Osteocyte (in vitro differentiated cells): ENCODE results near the gene GRM4. TPM values are rescaled to one million over a fixed set of nuclear protein-coding genes. Genes with fewer than 3 reads are reported as not detected.
"Not testable (repeated sequence)": the region's sequence is repeated elsewhere in the genome, so short reads cannot be mapped to it uniquely, and the experiment has no call there.

Experiments
- DNase-seq: peaks from one replicate; pipeline ENCODE4 v3.0.0; 2021; ENCODE audit warnings: mixed read lengths; ENCODE audit not compliant: unreplicated experiment; ENCODE audit errors: extremely low spot score
- H3K27ac Mint-ChIP-seq: one replicate; pipeline ENCODE4 v1.8.0; 2021; ENCODE audit warnings: mild to moderate bottlenecking, mixed read lengths; ENCODE audit not compliant: unreplicated experiment
- H3K27me3 Mint-ChIP-seq: one replicate; pipeline ENCODE4 v1.8.0; 2021; ENCODE audit warnings: mixed read lengths; ENCODE audit not compliant: unreplicated experiment
- H3K36me3 Mint-ChIP-seq: one replicate; pipeline ENCODE4 v1.8.0; 2021; ENCODE audit warnings: mixed read lengths; ENCODE audit not compliant: unreplicated experiment
- H3K4me1 Mint-ChIP-seq: one replicate; pipeline ENCODE4 v1.8.0; 2021; ENCODE audit warnings: mixed read lengths; ENCODE audit not compliant: unreplicated experiment
- H3K4me3 Mint-ChIP-seq: one replicate; pipeline ENCODE4 v1.8.0; 2021; ENCODE audit warnings: mild to moderate bottlenecking, moderate library complexity, mixed read lengths; ENCODE audit not compliant: unreplicated experiment
- H3K9me3 Mint-ChIP-seq: one replicate; pipeline ENCODE4 v1.8.0; 2021; ENCODE audit warnings: mixed read lengths; ENCODE audit not compliant: unreplicated experiment
- CTCF ChIP-seq: fragments of 200-600 bp; sonication (generic); IDR thresholded peaks from 2 replicates; pipeline ENCODE4 v1.5.0; 2021; ENCODE audit warnings: antibody characterized with exemption, mild to moderate bottlenecking, moderate library complexity
- total RNA-seq: library from RNA; stranded (reverse); gene quantifications from 2 replicates; pipeline ENCODE4 v1.2.1, GENCODE V29; 2021

GRM4 gene
- total RNA-seq, 1 donor from 2014 or later, result 0.40 TPM

- Mint-ChIP-seq H3K9me3 (no peaks in the 10 kb centered on the region), H3K27me3 (peaks cover 16% of the 10 kb centered on the region), H3K36me3 (no peaks in the 10 kb centered on the region), H3K27ac (no peak overlapping the region), H3K4me1 (no peaks in the 10 kb centered on the region), H3K4me3 (no peak overlapping the region)
- no peak for TF ChIP-seq CTCF
- no peak for DNase-seq
Observed at GRCh38 chr6:34017106-34017805, 128.6 kb downstream of the GRM4 start.

DNA sequence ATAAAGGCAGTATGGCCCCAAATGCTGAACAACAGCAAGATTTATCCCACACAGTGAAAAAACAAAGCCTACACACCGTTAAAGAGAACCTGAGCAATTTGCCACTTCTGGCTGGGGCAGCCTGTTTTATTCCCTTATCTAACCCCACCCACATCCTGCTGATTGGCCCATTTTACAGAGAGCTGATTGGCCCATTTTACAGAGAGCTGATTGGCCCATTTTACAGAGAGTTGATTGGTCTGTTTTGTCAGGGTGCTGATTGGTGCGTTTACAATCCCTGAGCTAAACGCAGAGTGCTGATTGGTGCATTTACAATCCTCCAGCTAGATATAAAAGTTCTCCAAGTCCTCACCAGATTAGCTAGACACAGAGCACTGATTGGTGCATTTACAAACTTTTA is 129.3 kb downstream of the GRM4 start:
- DNase-seq, H3K36me3 Mint-ChIP-seq, H3K4me1 Mint-ChIP-seq, H3K4me3 Mint-ChIP-seq, H3K9me3 Mint-ChIP-seq, H3K27ac Mint-ChIP-seq: not testable (repeated sequence)
- peaks cover 14% of the 10 kb centered on the region for H3K27me3 Mint-ChIP-seq

GRCh38 chr6:34015586-34015985 is 130.3 kb downstream of the GRM4 start:
- no peak for DNase-seq
- H3K9me3 Mint-ChIP-seq, result no peaks in the 10 kb centered on the region
- no peak for TF ChIP-seq CTCF
- peaks cover 12% of the 10 kb centered on the region for H3K27me3 Mint-ChIP-seq
- no peak overlapping the region for H3K27ac Mint-ChIP-seq
- no peaks in the 10 kb centered on the region for H3K4me1 Mint-ChIP-seq
- no peaks in the 10 kb centered on the region for H3K36me3 Mint-ChIP-seq
- H3K4me3 Mint-ChIP-seq, result no peak overlapping the region

GRCh38 chr6:34011264-34011663 is 134.6 kb downstream of the GRM4 start:
- H3K27me3 Mint-ChIP-seq, result peaks cover 27% of the 10 kb centered on the region
- H3K9me3 Mint-ChIP-seq, result peaks cover 8% of the 10 kb centered on the region
- H3K4me1 Mint-ChIP-seq, result no peaks in the 10 kb centered on the region
- H3K4me3 Mint-ChIP-seq, result no peak overlapping the region
- no peak overlapping the region for H3K27ac Mint-ChIP-seq
- no peaks in the 10 kb centered on the region for H3K36me3 Mint-ChIP-seq
- no peak for DNase-seq
- TF ChIP-seq CTCF, result no peak

GRCh38 chr6:34005901-34006531 is 139.9 kb downstream of the GRM4 start:
- Mint-ChIP-seq H3K36me3 (no peaks in the 10 kb centered on the region), H3K4me1 (no peaks in the 10 kb centered on the region), H3K4me3 (no peak overlapping the region), H3K27me3 (peaks cover 43% of the 10 kb centered on the region), H3K27ac (no peak overlapping the region), H3K9me3 (peaks cover 11% of the 10 kb centered on the region)
- no peak for TF ChIP-seq CTCF
- no peak for DNase-seq
